ENCODE results near the gene FNBP1.

DNA sequence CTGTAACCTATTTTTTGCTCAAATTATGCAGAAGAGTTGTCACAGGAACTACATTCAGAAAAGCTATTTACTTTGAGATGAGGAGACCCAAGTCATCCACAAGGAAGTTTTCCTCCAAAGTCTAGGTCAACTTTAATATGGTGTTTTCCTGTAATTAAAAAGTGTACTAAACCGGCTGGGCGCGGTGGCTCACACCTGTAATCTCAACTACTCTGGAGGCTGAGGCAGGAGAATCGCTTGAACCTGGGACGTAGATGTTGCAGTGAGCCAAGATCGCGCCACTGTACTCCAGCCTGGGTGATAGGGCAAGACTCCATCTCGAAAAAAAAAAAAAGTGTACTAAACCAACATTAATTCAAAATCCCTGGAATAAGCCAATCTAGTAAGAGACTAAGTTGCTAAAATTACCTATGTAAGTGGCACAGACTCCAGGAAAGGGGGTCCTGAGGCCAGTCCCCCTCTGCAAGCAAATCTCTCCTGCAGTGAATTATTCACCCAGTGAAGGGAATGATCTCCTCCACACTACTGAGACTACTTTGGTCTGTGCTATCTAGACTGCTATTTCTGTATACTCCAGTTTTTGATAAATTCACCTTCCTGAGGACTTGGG is 38.9 kb downstream of the FNBP1 start:
- TF ChIP-seq, protein P1, sequence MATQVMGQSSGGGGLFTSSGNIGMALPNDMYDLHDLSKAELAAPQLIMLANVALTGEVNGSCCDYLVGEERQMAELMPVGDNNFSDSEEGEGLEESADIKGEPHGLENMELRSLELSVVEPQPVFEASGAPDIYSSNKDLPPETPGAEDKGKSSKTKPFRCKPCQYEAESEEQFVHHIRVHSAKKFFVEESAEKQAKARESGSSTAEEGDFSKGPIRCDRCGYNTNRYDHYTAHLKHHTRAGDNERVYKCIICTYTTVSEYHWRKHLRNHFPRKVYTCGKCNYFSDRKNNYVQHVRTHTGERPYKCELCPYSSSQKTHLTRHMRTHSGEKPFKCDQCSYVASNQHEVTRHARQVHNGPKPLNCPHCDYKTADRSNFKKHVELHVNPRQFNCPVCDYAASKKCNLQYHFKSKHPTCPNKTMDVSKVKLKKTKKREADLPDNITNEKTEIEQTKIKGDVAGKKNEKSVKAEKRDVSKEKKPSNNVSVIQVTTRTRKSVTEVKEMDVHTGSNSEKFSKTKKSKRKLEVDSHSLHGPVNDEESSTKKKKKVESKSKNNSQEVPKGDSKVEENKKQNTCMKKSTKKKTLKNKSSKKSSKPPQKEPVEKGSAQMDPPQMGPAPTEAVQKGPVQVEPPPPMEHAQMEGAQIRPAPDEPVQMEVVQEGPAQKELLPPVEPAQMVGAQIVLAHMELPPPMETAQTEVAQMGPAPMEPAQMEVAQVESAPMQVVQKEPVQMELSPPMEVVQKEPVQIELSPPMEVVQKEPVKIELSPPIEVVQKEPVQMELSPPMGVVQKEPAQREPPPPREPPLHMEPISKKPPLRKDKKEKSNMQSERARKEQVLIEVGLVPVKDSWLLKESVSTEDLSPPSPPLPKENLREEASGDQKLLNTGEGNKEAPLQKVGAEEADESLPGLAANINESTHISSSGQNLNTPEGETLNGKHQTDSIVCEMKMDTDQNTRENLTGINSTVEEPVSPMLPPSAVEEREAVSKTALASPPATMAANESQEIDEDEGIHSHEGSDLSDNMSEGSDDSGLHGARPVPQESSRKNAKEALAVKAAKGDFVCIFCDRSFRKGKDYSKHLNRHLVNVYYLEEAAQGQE (tag by site-specific recombination; IDR thresholded peaks at IDR 0.05), result no peak
- TF ChIP-seq, protein P2, sequence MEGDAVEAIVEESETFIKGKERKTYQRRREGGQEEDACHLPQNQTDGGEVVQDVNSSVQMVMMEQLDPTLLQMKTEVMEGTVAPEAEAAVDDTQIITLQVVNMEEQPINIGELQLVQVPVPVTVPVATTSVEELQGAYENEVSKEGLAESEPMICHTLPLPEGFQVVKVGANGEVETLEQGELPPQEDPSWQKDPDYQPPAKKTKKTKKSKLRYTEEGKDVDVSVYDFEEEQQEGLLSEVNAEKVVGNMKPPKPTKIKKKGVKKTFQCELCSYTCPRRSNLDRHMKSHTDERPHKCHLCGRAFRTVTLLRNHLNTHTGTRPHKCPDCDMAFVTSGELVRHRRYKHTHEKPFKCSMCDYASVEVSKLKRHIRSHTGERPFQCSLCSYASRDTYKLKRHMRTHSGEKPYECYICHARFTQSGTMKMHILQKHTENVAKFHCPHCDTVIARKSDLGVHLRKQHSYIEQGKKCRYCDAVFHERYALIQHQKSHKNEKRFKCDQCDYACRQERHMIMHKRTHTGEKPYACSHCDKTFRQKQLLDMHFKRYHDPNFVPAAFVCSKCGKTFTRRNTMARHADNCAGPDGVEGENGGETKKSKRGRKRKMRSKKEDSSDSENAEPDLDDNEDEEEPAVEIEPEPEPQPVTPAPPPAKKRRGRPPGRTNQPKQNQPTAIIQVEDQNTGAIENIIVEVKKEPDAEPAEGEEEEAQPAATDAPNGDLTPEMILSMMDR (tag by site-specific recombination; IDR thresholded peaks at IDR 0.05), result no peak
- no peak for TF ChIP-seq ZBTB21 (tag by site-specific recombination; IDR thresholded peaks at IDR 0.05)
- TF ChIP-seq ZNF792 (tag by site-specific recombination; IDR thresholded peaks at IDR 0.05), result no peak
- TF ChIP-seq, protein P3, sequence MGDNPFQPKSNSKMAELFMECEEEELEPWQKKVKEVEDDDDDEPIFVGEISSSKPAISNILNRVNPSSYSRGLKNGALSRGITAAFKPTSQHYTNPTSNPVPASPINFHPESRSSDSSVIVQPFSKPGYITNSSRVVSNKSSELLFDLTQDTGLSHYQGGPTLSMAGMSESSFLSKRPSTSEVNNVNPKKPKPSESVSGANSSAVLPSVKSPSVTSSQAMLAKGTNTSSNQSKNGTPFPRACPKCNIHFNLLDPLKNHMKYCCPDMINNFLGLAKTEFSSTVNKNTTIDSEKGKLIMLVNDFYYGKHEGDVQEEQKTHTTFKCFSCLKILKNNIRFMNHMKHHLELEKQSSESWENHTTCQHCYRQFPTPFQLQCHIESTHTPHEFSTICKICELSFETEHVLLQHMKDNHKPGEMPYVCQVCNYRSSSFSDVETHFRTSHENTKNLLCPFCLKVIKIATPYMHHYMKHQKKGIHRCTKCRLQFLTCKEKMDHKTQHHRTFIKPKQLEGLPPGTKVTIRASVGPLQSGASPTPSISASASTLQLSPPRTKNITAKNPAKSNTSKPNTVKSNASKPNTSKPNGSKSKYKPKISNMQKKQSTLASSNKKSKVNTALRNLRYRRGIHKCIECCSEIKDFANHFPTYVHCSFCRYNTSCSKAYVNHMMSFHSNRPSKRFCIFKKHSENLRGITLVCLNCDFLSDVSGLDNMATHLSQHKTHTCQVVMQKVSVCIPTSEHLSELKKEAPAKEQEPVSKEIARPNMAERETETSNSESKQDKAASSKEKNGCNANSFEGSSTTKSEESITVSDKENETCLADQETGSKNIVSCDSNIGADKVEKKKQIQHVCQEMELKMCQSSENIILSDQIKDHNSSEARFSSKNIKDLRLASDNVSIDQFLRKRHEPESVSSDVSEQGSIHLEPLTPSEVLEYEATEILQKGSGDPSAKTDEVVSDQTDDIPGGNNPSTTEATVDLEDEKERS (tag by site-specific recombination; IDR thresholded peaks at IDR 0.05), result no peak
- TF ChIP-seq TCF7L2 (IDR thresholded peaks at IDR 0.05; ENCODE audit: borderline replicate concordance, low read depth, low read length), result no peak
- no peak for TF ChIP-seq ZNF791 (tag by site-specific recombination; IDR thresholded peaks at IDR 0.05)
- no peak for TF ChIP-seq ZNF324 (tag by site-specific recombination; IDR thresholded peaks at IDR 0.05)
- no peak for TF ChIP-seq ZNF561 (tag by site-specific recombination; IDR thresholded peaks at IDR 0.05; ENCODE audit: borderline replicate concordance)
- TF ChIP-seq ZNF621 (tag by site-specific recombination; IDR thresholded peaks at IDR 0.05), result no peak
- TF ChIP-seq ZNF660 (tag by site-specific recombination; IDR thresholded peaks at IDR 0.05), result no peak
